GM10248 (cell line): Measurements from ENCODE around the gene DNM3.

Source experiments
- CTCF ChIA-PET: fragments of 300-600 bp; sonication (Branson Sonifier 250); formaldehyde crosslinking; extraction: SDS; loops from one replicate; lab custom pipeline; 2021; ENCODE audit warnings: antibody characterized with exemption; lab: Yijun Ruan, JAX
- POLR2A ChIA-PET: fragments of 350-650 bp; sonication (Branson Sonifier 250); formaldehyde crosslinking; extraction: SDS; loops from one replicate; lab custom pipeline; 2020; ENCODE audit warnings: antibody characterized with exemption; lab: Yijun Ruan, JAX
- DNase-seq: peaks from one replicate; pipeline ENCODE4 v3.0.0; 2012; ENCODE audit errors: extremely low spot score
- TF ChIP-seq, protein P1 (sequence below): IDR thresholded peaks from 2 replicates; pipeline ENCODE4 v1.5.1; 2012; ENCODE audit warnings: mild to moderate bottlenecking, low read depth; ENCODE audit errors: extremely low read depth, missing control alignments, control extremely low read depth

Gene DNM3

DNA sequence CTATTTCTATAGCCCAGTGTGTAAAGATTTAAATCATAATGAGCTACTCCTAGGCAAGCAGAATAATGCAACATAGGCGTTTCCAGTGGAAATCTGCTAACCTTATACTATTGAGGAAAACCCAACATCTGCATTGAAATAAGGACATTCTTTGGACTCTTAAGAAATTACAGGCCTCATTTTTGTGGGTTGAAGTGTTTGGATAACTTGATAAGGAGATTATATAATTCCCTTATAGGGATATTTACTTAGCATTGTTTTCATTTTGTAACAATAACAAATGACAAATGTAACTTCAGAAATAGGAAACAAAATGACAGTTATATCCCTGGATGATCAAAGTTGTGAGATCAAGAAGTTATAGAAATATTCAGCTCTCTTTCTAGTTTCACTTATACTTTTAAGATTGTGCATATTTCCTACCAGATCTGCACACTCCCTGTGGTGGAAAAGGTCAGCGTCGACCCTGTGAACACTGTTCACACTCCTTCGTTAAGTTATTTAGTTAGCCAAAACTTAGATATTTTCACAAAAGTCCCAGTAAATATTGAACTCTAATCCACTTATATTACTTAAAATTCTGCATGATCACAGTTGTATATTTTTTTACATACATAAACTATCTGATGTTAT, 294.8 kb downstream of the DNM3 start:
- ChIA-PET CTCF (interaction anchor here (1.0 kb wide), 1 partner anchor 10 kb away, joined by 3 read pairs; no protein-coding TSS in a partner anchor), POLR2A (no interaction called here)
- TF ChIP-seq, protein P1, sequence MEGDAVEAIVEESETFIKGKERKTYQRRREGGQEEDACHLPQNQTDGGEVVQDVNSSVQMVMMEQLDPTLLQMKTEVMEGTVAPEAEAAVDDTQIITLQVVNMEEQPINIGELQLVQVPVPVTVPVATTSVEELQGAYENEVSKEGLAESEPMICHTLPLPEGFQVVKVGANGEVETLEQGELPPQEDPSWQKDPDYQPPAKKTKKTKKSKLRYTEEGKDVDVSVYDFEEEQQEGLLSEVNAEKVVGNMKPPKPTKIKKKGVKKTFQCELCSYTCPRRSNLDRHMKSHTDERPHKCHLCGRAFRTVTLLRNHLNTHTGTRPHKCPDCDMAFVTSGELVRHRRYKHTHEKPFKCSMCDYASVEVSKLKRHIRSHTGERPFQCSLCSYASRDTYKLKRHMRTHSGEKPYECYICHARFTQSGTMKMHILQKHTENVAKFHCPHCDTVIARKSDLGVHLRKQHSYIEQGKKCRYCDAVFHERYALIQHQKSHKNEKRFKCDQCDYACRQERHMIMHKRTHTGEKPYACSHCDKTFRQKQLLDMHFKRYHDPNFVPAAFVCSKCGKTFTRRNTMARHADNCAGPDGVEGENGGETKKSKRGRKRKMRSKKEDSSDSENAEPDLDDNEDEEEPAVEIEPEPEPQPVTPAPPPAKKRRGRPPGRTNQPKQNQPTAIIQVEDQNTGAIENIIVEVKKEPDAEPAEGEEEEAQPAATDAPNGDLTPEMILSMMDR: no peak
- no peak for DNase-seq

- TF ChIP-seq, protein P1: no peak
Measured at GRCh38 chr1:172136925-172137324, 295.6 kb downstream of the DNM3 start.

GRCh38 chr1:172137703-172138454, 296.6 kb downstream of the DNM3 start:
- TF ChIP-seq, protein P1: no peak
- POLR2A ChIA-PET: no interaction called here
- no peak for DNase-seq
- CTCF ChIA-PET: no interaction called here

More at GRCh38 chr1:172136925-172137324, 295.6 kb downstream of the DNM3 start:
- ChIA-PET CTCF (no interaction called here), POLR2A (no interaction called here)
- DNase-seq: no peak

DNA sequence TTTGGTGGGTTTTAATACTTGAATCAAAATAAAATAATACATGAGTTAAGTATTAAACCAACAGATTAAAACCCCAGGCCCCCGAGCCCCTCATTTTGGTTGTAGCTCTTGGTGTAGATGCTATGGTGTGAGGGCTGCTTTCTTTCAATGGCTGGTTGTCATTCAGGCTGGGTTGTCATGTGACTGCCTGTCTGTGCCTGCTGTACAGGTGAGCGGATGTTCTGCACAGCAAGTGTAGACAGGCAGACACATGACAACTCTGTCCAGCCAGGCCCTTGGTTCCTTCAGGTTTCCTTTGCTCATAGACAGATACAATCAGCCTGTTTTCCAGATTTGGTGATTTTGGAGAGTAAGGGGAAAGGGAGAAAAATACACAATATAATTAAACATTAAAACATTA, 297.3 kb downstream of the DNM3 start:
- ChIA-PET POLR2A (no interaction called here), CTCF (no interaction called here)
- TF ChIP-seq, protein P1: no peak
- DNase-seq: no peak

DNA sequence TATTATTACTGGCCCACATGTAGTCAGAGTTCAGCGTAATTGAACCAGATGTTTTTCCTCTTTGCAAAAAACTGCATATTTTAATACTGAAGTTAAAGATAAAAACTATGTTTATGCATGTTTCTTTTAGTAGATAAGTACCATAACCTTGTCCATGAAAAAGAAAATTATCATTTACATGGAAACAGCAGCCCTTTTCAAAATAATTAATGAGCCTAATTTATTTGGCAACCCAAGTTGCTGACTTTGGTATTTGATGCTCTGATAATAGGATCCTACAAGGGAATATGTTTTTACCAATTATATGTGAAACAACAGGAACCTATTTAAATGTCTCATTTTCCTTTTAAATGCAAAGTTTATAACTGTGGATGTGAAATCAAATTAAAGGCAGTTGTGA, 297.9 kb downstream of the DNM3 start:
- TF ChIP-seq, protein P1: no peak
- ChIA-PET POLR2A (no interaction called here), CTCF (no interaction called here)
- no peak for DNase-seq

DNA sequence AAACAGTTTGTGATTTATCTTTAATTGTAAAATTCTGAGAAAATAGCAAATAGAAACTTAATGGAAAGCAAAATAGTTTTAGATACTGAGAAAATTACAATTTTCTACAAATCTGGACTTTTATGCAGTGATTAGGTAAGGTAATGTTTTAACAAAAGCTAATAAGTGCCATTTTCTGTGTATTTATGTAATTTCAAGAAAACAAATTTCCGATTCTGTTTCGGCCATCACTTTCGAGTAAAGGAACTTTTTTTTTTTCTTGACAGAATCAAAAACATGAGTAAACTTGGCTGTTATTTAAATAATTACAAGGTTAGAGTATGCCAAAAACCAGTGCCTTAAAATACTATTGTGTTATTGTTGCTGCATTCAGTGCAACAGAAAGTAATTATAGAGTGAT, 298.8 kb downstream of the DNM3 start:
- POLR2A ChIA-PET: no interaction called here
- TF ChIP-seq, protein P1: no peak
- CTCF ChIA-PET: no interaction called here
- no peak for DNase-seq
